WTC11 (cell line): ENCODE data around the gene PITPNC1. TPM values are rescaled to one million over a fixed set of nuclear protein-coding genes. Genes with fewer than 3 reads are reported as not detected.
A peak's percentile ranks its signal among the peaks of the same experiment; 100 is the strongest.

Experiments
- ATAC-seq: fragments of 200-7000 bp; cut with Tn5 transposase; 2 replicates; pipeline ENCODE4 v1.10.0; 2021; ENCODE audit warnings: mild to moderate bottlenecking, moderate library complexity
- CTCF ChIA-PET: fragments of 300-600 bp; sonication (Branson Sonifier 250); formaldehyde crosslinking; loops from one replicate; lab custom pipeline; 2021; ENCODE audit warnings: antibody characterized with exemption; lab: Charles Lee
- POLR2A ChIA-PET: fragments of 350-600 bp; sonication (Branson Sonifier 250); formaldehyde crosslinking; loops from one replicate; lab custom pipeline; 2021; ENCODE audit warnings: antibody characterized with exemption; lab: Charles Lee
- DNase-seq: peaks from one replicate; pipeline ENCODE4 v3.0.0; 2021; ENCODE audit warnings: low spot score
- H3K27ac Mint-ChIP-seq: 2 replicates; pipeline ENCODE4 v1.8.0; 2021; ENCODE audit warnings: mixed read lengths
- H3K27me3 Mint-ChIP-seq: 2 replicates; pipeline ENCODE4 v1.8.0; 2021; ENCODE audit warnings: low read depth, mild to moderate bottlenecking, moderate library complexity, mixed read lengths
- H3K36me3 Mint-ChIP-seq: 2 replicates; pipeline ENCODE4 v1.8.0; 2021; ENCODE audit warnings: mixed read lengths
- H3K4me1 Mint-ChIP-seq: 2 replicates; pipeline ENCODE4 v1.8.0; 2022; ENCODE audit warnings: mixed read lengths
- H3K4me3 Mint-ChIP-seq: 2 replicates; pipeline ENCODE4 v1.8.0; 2021; ENCODE audit warnings: mild to moderate bottlenecking, moderate library complexity, mixed read lengths
- H3K9me3 Mint-ChIP-seq: 2 replicates; pipeline ENCODE4 v1.8.0; 2021; ENCODE audit warnings: mixed read lengths
- ATF1 ChIP-seq: sonication (generic); formaldehyde crosslinking; IDR thresholded peaks from 2 replicates; pipeline ENCODE4 v1.8.1; 2023; ENCODE audit warnings: mild to moderate bottlenecking, moderate library complexity, missing genetic modification reagents
- FOXP1 ChIP-seq: sonication (generic); formaldehyde crosslinking; IDR thresholded peaks from 2 replicates; pipeline ENCODE4 v1.8.0; 2022; ENCODE audit warnings: missing genetic modification reagents, mild to moderate bottlenecking, moderate library complexity, borderline replicate concordance
- NFATC4 ChIP-seq: fragments of 250-450 bp; sonication (Bioruptor Pico); IDR thresholded peaks from 2 replicates; pipeline ENCODE4 v1.9.0; 2021; ENCODE audit warnings: mild to moderate bottlenecking
- RELA ChIP-seq: sonication (generic); formaldehyde crosslinking; IDR thresholded peaks from 2 replicates; pipeline ENCODE4 v1.8.1; 2022; ENCODE audit warnings: missing genetic modification reagents, mild to moderate bottlenecking, borderline replicate concordance
- ZNF121 ChIP-seq: sonication (generic); formaldehyde crosslinking; IDR thresholded peaks from 2 replicates; pipeline ENCODE4 v1.8.0; 2023; ENCODE audit warnings: missing genetic modification reagents
- ZNF232 ChIP-seq: sonication (generic); formaldehyde crosslinking; IDR thresholded peaks from 2 replicates; pipeline ENCODE4 v1.8.0; 2022; ENCODE audit warnings: mild to moderate bottlenecking, missing genetic modification reagents
- ZNF317 ChIP-seq: sonication (generic); formaldehyde crosslinking; IDR thresholded peaks from 2 replicates; pipeline ENCODE4 v1.8.1; 2023; ENCODE audit warnings: low read depth, mild to moderate bottlenecking, moderate library complexity, missing genetic modification reagents, borderline replicate concordance
- total RNA-seq: library from RNA; stranded (reverse); gene quantifications from 3 replicates; pipeline ENCODE4 v1.2.3, GENCODE V29; 2021
- TF ChIP-seq, protein P1 (sequence below): sonication (generic); formaldehyde crosslinking; IDR thresholded peaks from 2 replicates; pipeline ENCODE4 v1.8.1; 2023; ENCODE audit warnings: mild to moderate bottlenecking, missing genetic modification reagents, borderline replicate concordance
- TF ChIP-seq, protein P2 (sequence below): sonication (generic); formaldehyde crosslinking; IDR thresholded peaks from 2 replicates; pipeline ENCODE4 v1.8.1; 2022; ENCODE audit warnings: mild to moderate bottlenecking, missing genetic modification reagents, moderate library complexity, borderline replicate concordance
- TF ChIP-seq, protein P3 (sequence below): sonication (generic); formaldehyde crosslinking; IDR thresholded peaks from 2 replicates; pipeline ENCODE4 v1.8.0; 2022; ENCODE audit warnings: mild to moderate bottlenecking, missing genetic modification reagents
- TF ChIP-seq, protein P4 (sequence below): sonication (generic); formaldehyde crosslinking; IDR thresholded peaks from 2 replicates; pipeline ENCODE4 v1.8.1; 2023; ENCODE audit warnings: mild to moderate bottlenecking, missing genetic modification reagents
- TF ChIP-seq, protein P5 (sequence below): sonication (generic); formaldehyde crosslinking; IDR thresholded peaks from 2 replicates; pipeline ENCODE4 v1.8.1; 2022; ENCODE audit warnings: low read depth, mild to moderate bottlenecking, moderate library complexity, missing genetic modification reagents, borderline replicate concordance

Gene PITPNC1
- total RNA-seq, 1 experiment from 2014 or later: 39.8 TPM

DNA sequence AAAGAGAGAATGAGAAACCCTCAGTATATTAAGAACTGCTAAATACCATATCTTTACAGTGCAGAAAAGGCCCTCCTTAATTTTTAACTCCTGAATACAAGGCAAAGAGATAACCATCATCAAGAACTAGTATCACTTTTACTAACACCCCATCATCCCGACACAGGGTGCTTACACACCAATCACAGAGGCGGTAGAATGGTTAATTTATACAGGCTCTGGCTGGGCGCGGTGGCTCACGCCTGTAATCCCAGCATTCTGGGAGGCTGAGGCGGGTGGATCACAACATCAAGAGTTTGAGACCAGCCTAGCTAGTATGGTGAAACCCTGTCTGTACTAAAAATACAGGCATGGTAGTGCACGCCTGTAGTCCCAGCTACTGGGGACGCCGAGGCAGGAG, 14.9 kb upstream of the PITPNC1 start:
- CTCF ChIA-PET: interaction anchor here (1.0 to 1.1 kb wide), 2 partner anchors 13 to 17 kb away, joined by 3 read pairs; no protein-coding TSS in a partner anchor
- Mint-ChIP-seq H3K9me3 (no peaks in the 10 kb centered on the region), H3K27ac (peak overlapping the region; percentile 69; the same call in 1 of the 2 replicates), H3K36me3 (peaks cover 29% of the 10 kb centered on the region), H3K4me1 (peaks cover 26% of the 10 kb centered on the region), H3K4me3 (no peak overlapping the region), H3K27me3 (no peaks in the 10 kb centered on the region)
- POLR2A ChIA-PET: no interaction called here
- no peak for DNase-seq
- TF ChIP-seq, protein P1, sequence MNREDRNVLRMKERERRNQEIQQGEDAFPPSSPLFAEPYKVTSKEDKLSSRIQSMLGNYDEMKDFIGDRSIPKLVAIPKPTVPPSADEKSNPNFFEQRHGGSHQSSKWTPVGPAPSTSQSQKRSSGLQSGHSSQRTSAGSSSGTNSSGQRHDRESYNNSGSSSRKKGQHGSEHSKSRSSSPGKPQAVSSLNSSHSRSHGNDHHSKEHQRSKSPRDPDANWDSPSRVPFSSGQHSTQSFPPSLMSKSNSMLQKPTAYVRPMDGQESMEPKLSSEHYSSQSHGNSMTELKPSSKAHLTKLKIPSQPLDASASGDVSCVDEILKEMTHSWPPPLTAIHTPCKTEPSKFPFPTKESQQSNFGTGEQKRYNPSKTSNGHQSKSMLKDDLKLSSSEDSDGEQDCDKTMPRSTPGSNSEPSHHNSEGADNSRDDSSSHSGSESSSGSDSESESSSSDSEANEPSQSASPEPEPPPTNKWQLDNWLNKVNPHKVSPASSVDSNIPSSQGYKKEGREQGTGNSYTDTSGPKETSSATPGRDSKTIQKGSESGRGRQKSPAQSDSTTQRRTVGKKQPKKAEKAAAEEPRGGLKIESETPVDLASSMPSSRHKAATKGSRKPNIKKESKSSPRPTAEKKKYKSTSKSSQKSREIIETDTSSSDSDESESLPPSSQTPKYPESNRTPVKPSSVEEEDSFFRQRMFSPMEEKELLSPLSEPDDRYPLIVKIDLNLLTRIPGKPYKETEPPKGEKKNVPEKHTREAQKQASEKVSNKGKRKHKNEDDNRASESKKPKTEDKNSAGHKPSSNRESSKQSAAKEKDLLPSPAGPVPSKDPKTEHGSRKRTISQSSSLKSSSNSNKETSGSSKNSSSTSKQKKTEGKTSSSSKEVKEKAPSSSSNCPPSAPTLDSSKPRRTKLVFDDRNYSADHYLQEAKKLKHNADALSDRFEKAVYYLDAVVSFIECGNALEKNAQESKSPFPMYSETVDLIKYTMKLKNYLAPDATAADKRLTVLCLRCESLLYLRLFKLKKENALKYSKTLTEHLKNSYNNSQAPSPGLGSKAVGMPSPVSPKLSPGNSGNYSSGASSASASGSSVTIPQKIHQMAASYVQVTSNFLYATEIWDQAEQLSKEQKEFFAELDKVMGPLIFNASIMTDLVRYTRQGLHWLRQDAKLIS (CRISPR knock-in tag): no peak
- no peak for TF ChIP-seq NFATC4
- no peak for ATAC-seq

DNA sequence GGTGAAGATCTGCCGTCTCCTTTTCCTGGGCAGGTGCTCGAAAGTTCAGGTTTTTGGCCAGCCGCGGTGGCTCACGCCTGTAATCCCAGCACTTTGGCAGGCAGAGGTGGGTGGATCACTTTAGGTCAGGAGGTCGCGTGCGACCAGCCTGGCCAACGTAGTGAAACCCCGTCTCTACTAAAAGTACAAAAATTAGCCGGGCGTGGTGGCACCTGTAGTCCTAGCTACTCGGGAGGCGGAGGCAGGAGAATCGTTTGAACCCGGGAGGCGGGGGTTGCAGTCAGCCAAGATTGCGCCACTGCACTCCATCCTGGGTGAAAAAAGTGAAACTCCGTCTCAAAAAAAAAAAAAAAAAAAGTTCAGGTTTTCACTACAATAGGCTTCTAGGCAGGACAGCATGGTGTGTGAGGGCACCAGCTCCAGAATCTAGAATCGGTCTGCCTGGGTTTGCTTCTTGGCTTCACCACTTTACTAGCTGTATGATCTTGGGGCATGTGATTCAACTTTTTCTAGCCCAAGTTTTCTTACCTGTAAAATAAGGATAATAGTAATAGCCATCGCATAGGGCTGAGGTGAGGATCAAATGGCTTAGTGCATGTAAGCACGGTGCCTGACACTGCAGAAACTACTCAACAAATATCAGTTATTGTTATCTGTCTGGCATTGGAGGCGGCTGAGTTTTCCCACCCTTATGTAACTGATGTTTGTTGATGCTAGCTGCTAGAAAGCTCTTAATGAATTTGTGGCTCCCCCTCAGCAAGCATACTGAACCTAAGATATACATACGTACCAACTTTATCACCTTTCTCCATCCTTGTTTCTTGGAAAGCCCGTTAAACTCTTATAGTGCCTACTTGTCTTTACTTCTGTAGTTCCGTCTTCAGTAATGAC, 12.0 kb upstream of the PITPNC1 start:
- Mint-ChIP-seq H3K27me3 (no peaks in the 10 kb centered on the region), H3K36me3 (peaks cover 21% of the 10 kb centered on the region), H3K9me3 (no peaks in the 10 kb centered on the region), H3K4me3 (peak overlapping the region; percentile 96), H3K27ac (peak overlapping the region; percentile 97), H3K4me1 (peaks cover 23% of the 10 kb centered on the region)
- DNase-seq (no peak), ATAC-seq (no peak)
- ChIA-PET CTCF (interaction anchor here (0.7 to 2.3 kb wide), 4 partner anchors 13 to 353 kb away, joined by 3 to 6 read pairs (median 4); no protein-coding TSS in a partner anchor), POLR2A (interaction anchor here (0.7 kb wide), 2 partner anchors 212 to 346 kb away, joined by 4 to 7 read pairs; no protein-coding TSS in a partner anchor)
- peak; percentile 51; the same call in 1 of the 2 replicates for TF ChIP-seq ZNF121 (CRISPR knock-in tag)
- no peak for TF ChIP-seq RELA (CRISPR knock-in tag)

DNA sequence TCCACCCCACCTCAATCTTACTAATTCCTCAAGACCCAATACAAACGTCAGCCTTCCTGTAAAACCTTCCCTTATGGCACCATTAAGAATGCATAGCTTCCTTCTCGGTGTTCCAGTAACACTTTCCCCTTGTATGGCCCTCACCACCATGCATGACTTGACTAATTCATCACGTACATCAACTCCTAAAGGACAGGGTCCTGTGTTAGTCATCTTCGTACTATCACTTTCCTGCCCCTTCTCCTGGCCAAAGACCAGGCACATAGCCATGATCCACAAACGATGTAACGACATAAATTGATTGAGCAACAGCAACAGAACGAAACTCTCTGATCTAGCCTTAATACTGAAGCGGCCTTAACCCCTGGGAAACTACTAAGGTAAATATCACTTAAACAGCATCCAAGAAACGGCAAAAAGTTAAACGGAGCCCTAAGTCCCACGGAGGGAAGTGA, 11.3 kb upstream of the PITPNC1 start:
- peaks cover 16% of the 10 kb centered on the region for H3K36me3 Mint-ChIP-seq
- no peaks in the 10 kb centered on the region for H3K9me3 Mint-ChIP-seq
- no peak for ATAC-seq
- ChIA-PET CTCF (interaction anchor here (0.7 to 2.3 kb wide), 4 partner anchors 9 to 353 kb away, joined by 3 to 6 read pairs (median 3); no protein-coding TSS in a partner anchor), POLR2A (interaction anchor here (0.8 kb wide), 1 partner anchor 13 kb away, joined by 4 read pairs; no protein-coding TSS in a partner anchor)
- H3K4me3 Mint-ChIP-seq: peak overlapping the region; percentile 96
- no peak for TF ChIP-seq ZNF317
- TF ChIP-seq, protein P2, sequence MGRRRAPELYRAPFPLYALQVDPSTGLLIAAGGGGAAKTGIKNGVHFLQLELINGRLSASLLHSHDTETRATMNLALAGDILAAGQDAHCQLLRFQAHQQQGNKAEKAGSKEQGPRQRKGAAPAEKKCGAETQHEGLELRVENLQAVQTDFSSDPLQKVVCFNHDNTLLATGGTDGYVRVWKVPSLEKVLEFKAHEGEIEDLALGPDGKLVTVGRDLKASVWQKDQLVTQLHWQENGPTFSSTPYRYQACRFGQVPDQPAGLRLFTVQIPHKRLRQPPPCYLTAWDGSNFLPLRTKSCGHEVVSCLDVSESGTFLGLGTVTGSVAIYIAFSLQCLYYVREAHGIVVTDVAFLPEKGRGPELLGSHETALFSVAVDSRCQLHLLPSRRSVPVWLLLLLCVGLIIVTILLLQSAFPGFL: 0 out of 2 replicates have a peak, but pooled peaks have one; percentile 2
- H3K27me3 Mint-ChIP-seq: no peaks in the 10 kb centered on the region
- H3K4me1 Mint-ChIP-seq: peaks cover 22% of the 10 kb centered on the region
- H3K27ac Mint-ChIP-seq: peak overlapping the region; percentile 97
- no peak for DNase-seq

DNA sequence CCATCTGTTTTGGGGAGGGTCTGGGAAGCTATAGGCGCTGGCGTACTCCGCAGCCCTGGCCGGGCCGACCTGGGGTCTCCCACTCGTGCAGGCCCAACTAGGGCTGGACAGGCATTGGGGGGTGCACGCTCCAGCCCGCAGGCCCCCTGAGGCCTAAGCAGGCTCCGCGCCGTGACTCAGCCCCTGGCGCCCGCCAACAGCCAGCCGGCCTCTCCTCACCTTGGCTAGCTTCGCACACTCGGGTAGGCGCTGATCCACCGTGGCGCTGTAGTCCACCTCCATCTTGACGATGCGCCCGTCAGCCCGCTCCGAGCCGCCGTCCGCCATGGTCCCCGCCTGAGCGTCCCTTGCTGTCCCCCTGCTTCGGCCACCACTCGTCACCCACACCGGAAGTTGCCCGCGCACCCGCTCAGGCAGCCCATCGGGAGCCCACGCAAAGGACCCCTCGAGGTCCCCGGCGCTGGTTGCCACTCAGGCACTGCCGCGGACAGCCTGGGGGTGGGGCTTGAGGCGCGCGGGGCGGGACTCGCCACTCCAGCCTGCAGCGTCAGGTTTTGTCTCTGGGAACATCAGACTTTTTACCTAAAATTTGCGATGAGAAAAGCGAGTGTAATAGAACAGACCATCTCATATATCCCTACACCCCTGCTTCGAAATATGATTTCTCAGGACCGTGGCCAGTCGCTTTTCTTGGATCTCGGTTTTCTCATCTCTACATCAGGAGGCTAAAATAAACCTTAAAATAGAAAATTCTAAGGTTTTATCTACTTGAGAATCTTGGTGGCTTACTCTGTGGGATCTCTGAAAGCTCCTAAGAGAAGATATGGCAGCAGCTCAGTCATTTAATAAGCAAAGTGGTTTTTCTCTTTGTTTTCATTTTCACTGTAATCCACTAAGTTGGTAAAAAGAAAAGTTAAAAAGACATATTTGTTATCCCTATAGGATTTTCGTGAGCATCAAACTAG, 10.6 kb upstream of the PITPNC1 start, which contains the start of gene PSMD12:
PSMD12 (minus strand) TSS at position 385 of the 965 bp plus-strand sequence; CDS start at position 327, 58 bp downstream.
- peak; percentile 88 for DNase-seq
- no peaks in the 10 kb centered on the region for H3K9me3 Mint-ChIP-seq
- peaks cover 14% of the 10 kb centered on the region for H3K36me3 Mint-ChIP-seq
- peak within 1 kb of the TSS; percentile 96 for H3K4me3 Mint-ChIP-seq
- no peaks in the 10 kb centered on the region; the same call in 1 of the 2 replicates for H3K27me3 Mint-ChIP-seq
- POLR2A ChIA-PET: interaction anchor here (0.6 to 0.8 kb wide), 3 partner anchors 12 to 333 kb away, joined by 3 to 5 read pairs (median 4); no protein-coding TSS in a partner anchor
- peak within 1 kb of the TSS; percentile 97 for H3K27ac Mint-ChIP-seq
- peaks cover 22% of the 10 kb centered on the region for H3K4me1 Mint-ChIP-seq
- ATAC-seq: peak; percentile 98
- CTCF ChIA-PET: interaction anchor here (0.8 to 2.3 kb wide), 3 partner anchors 9 to 352 kb away, joined by 3 to 6 read pairs (median 3); no protein-coding TSS in a partner anchor
- TF ChIP-seq, protein P3, sequence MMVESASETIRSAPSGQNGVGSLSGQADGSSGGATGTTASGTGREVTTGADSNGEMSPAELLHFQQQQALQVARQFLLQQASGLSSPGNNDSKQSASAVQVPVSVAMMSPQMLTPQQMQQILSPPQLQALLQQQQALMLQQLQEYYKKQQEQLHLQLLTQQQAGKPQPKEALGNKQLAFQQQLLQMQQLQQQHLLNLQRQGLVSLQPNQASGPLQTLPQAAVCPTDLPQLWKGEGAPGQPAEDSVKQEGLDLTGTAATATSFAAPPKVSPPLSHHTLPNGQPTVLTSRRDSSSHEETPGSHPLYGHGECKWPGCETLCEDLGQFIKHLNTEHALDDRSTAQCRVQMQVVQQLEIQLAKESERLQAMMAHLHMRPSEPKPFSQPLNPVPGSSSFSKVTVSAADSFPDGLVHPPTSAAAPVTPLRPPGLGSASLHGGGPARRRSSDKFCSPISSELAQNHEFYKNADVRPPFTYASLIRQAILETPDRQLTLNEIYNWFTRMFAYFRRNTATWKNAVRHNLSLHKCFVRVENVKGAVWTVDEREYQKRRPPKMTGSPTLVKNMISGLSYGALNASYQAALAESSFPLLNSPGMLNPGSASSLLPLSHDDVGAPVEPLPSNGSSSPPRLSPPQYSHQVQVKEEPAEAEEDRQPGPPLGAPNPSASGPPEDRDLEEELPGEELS (CRISPR knock-in tag): peak; percentile 86; the same call in 1 of the 2 replicates
- TF ChIP-seq FOXP1 (CRISPR knock-in tag) (peak; percentile 62), ATF1 (0 out of 2 replicates have a peak, but pooled peaks have one; percentile 33), ZNF232 (peak; percentile 64; the same call in 1 of the 2 replicates)
- TF ChIP-seq, protein P4, sequence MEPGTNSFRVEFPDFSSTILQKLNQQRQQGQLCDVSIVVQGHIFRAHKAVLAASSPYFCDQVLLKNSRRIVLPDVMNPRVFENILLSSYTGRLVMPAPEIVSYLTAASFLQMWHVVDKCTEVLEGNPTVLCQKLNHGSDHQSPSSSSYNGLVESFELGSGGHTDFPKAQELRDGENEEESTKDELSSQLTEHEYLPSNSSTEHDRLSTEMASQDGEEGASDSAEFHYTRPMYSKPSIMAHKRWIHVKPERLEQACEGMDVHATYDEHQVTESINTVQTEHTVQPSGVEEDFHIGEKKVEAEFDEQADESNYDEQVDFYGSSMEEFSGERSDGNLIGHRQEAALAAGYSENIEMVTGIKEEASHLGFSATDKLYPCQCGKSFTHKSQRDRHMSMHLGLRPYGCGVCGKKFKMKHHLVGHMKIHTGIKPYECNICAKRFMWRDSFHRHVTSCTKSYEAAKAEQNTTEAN (CRISPR knock-in tag): 0 out of 2 replicates have a peak, but pooled peaks have one; percentile 27
- TF ChIP-seq, protein P5, sequence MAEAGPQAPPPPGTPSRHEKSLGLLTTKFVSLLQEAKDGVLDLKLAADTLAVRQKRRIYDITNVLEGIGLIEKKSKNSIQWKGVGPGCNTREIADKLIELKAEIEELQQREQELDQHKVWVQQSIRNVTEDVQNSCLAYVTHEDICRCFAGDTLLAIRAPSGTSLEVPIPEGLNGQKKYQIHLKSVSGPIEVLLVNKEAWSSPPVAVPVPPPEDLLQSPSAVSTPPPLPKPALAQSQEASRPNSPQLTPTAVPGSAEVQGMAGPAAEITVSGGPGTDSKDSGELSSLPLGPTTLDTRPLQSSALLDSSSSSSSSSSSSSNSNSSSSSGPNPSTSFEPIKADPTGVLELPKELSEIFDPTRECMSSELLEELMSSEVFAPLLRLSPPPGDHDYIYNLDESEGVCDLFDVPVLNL (CRISPR knock-in tag): no peak
